ENCODE measurements around the gene C1QTNF9. TPM values are rescaled to one million over a fixed set of nuclear protein-coding genes. Genes with fewer than 3 reads are reported as not detected.

The C1QTNF9 gene
- total and polyA plus RNA-seq, 2 donors (not counting 3 experiments of a cell fraction or from before 2014, with no cell fraction given), result not detected

DNA sequence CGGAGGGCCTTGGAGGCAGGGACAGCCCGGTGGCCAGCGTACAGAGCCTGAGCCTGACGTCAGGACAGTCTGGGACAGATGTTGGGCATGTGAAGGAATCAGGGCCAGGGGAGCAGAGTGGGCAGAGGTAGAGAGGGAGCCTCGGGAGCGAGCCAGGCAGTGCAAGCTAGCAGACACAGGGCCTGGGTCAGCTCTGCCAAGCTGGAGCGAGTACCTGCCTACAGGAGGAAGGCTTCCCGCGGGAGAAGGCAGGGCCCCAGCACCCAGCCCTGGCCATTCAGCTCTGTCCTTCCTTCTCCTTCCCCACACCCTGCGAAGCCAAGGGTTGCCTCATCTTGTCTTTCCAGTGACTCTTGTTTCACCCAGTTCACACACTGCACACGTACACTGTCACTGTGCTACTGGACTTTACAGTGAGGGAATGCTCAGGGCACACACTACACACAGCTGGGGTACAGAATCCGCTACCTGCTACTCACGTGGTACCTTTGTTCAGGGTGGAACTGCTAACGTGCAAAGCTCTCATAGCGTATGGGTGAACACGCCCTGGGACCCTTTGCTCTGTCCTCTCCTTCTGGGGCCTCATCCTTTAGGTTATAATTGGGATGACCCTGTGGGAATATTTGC, 9.8 kb upstream of the C1QTNF9 start:
- H4K20me1 ChIP-seq (replicated peaks; ENCODE audit: control insufficient read depth, extremely low read depth, insufficient read depth, low read length), result no peaks in the 10 kb centered on the region
- H3K4me3 ChIP-seq (replicated peaks in 1 of 3; ENCODE audit: insufficient read depth in 1 of 3, low read depth in 1 of 3, low read length in 3 of 3), result no peak overlapping the region
- FAIRE-seq, result no peak
- no peaks in the 10 kb centered on the region for H3K9me3 ChIP-seq (replicated peaks; ENCODE audit: control insufficient read depth, insufficient read depth, low read length)
- H3K27me3 ChIP-seq (ENCODE audit: control insufficient read depth in 2 of 2, insufficient read depth in 2 of 2, low read length in 2 of 2), result no peaks in the 10 kb centered on the region
- H2AFZ ChIP-seq (ENCODE audit: low read depth, low read length), result no peak overlapping the region
- no peak overlapping the region for H3K27ac ChIP-seq (ENCODE audit: insufficient read depth, low read depth, low read length)
- no peak overlapping the region for H3K9ac ChIP-seq (replicated peaks; ENCODE audit: extremely low read depth, insufficient read depth, low read length)
- ChIA-PET POLR2A (no interaction called here), CTCF (no interaction called here)
- TF ChIP-seq GATA2 (IDR thresholded peaks at IDR 0.05; ENCODE audit: insufficient read depth, insufficient read length, low read depth, low read length), result no peak
- no peak for TF ChIP-seq MYC (IDR thresholded peaks at IDR 0.05; ENCODE audit: low read depth, low read length)
- no peak for TF ChIP-seq EZH2 (IDR thresholded peaks at IDR 0.05; ENCODE audit: borderline replicate concordance, low read depth, low read length, severe bottlenecking)
- TF ChIP-seq POLR2A (IDR thresholded peaks at IDR 0.05; ENCODE audit: low read depth, low read length), result no peak
- no peak for TF ChIP-seq JUN (IDR thresholded peaks at IDR 0.05; ENCODE audit: borderline replicate concordance, insufficient read depth, insufficient read length, low read depth)
- TF ChIP-seq, protein P1, sequence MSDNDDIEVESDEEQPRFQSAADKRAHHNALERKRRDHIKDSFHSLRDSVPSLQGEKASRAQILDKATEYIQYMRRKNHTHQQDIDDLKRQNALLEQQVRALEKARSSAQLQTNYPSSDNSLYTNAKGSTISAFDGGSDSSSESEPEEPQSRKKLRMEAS (IDR thresholded peaks at IDR 0.05; ENCODE audit: insufficient read depth, insufficient read length), result no peak
- no peak for TF ChIP-seq POLR2AphosphoS5 (IDR thresholded peaks at IDR 0.05; ENCODE audit: insufficient read depth, low read depth, low read length)
- TF ChIP-seq FOS (IDR thresholded peaks at IDR 0.05; ENCODE audit: borderline replicate concordance, insufficient read depth, low read length), result no peak
- TF ChIP-seq, protein P2, sequence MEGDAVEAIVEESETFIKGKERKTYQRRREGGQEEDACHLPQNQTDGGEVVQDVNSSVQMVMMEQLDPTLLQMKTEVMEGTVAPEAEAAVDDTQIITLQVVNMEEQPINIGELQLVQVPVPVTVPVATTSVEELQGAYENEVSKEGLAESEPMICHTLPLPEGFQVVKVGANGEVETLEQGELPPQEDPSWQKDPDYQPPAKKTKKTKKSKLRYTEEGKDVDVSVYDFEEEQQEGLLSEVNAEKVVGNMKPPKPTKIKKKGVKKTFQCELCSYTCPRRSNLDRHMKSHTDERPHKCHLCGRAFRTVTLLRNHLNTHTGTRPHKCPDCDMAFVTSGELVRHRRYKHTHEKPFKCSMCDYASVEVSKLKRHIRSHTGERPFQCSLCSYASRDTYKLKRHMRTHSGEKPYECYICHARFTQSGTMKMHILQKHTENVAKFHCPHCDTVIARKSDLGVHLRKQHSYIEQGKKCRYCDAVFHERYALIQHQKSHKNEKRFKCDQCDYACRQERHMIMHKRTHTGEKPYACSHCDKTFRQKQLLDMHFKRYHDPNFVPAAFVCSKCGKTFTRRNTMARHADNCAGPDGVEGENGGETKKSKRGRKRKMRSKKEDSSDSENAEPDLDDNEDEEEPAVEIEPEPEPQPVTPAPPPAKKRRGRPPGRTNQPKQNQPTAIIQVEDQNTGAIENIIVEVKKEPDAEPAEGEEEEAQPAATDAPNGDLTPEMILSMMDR (IDR thresholded peaks at IDR 0.05; ENCODE audit: extremely low read depth in 1 of 2, insufficient read depth in 1 of 2, low read depth in 1 of 2, low read length in 2 of 2), result no peak
- no peaks in the 10 kb centered on the region for H3K9me1 ChIP-seq (replicated peaks; ENCODE audit: control insufficient read depth, extremely low read depth, insufficient read depth, low read length)
- intact Hi-C loops (cut with micrococcal nuclease), result no loop called here
- DNase-seq (ENCODE audit: low read depth, low spot score), result no peak
- H3K4me2 ChIP-seq (ENCODE audit: insufficient read depth, low read length), result no peak overlapping the region
- peaks cover 2% of the 10 kb centered on the region for H3K4me1 ChIP-seq (ENCODE audit: control insufficient read depth, extremely low read depth, insufficient read depth, low read length)
- dilution Hi-C loops (cut with MboI; ENCODE audit: extremely low pct_ligation_motif_present, low sequenced_read_pairs), result no loop called here
- peaks cover 0 to 2% of the 10 kb centered on the region in 2 experiments for H3K36me3 ChIP-seq (ENCODE audit: control insufficient read depth in 2 of 2, extremely low read depth in 1 of 2, insufficient read depth in 2 of 2, low read length in 2 of 2)
- no TSS peak for BruUV-seq (replicated peaks)
- no peaks in the 10 kb centered on the region for H3K79me2 ChIP-seq (ENCODE audit: control insufficient read depth, insufficient read depth, low read length)
